Measurements from ENCODE around the gene PAQR6.
A peak's percentile ranks its signal among the peaks of the same experiment; 100 is the strongest.

PAQR6 gene

DNA sequence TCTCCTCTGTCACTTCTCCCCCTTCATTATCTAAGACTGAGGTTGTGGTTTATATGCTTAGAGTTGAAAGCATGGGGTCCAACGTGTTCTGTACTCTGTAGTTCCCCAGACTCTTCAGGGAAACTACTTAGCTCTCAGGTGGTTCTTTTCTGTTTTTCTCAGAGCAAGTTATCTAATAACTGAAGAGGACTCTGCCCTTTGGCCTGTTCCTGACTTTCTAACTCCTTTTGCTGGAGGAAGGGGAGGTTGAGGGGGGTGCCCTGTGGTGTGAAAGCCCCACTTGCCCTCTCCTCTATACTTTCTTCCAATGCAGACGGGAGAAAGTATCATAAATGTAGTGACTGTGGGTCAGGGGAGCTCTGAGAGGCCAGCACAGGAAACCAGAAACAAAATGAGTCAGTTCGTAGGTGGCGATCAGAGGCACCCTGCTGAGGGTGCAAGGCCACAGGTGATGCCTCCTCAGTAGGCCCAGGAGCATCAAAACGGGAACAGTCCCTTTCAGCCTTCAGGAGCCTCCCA, 49.0 kb downstream of the PAQR6 start:
- ChIA-PET CTCF (interaction anchor here (0.7 kb wide), 1 partner anchor 260 kb away, joined by 3 read pairs; no protein-coding TSS in a partner anchor), POLR2A (ENCODE audit: low non-redundant PET) (no interaction called here)
- TF ChIP-seq, protein P1, sequence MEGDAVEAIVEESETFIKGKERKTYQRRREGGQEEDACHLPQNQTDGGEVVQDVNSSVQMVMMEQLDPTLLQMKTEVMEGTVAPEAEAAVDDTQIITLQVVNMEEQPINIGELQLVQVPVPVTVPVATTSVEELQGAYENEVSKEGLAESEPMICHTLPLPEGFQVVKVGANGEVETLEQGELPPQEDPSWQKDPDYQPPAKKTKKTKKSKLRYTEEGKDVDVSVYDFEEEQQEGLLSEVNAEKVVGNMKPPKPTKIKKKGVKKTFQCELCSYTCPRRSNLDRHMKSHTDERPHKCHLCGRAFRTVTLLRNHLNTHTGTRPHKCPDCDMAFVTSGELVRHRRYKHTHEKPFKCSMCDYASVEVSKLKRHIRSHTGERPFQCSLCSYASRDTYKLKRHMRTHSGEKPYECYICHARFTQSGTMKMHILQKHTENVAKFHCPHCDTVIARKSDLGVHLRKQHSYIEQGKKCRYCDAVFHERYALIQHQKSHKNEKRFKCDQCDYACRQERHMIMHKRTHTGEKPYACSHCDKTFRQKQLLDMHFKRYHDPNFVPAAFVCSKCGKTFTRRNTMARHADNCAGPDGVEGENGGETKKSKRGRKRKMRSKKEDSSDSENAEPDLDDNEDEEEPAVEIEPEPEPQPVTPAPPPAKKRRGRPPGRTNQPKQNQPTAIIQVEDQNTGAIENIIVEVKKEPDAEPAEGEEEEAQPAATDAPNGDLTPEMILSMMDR (conservative IDR thresholded peaks at IDR 0.05; ENCODE audit: low read depth): no peak
- no peak overlapping the region for H3K27ac ChIP-seq
- DNase-seq (ENCODE audit: low spot score): no peak

DNA sequence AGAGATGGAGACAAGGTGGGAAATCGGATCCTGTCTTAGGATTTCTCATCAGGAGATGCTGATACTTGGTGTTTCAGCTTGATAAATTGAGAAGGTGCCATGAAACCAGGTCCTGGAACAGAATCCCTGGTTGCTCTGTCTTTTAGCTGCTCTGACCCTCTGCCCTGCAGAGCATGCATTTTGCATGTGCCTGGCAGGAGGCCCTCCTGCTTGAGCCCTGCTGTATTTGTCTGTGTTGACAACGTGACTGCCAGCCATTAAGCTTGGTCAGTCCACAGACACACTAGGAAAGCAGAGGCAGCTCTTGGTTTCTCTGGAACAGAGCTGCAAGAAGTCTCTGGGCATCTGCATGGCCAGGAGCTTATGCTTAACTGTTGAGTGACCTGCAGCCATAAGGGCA, 51.4 kb downstream of the PAQR6 start:
- no peak overlapping the region for H3K27ac ChIP-seq
- POLR2A ChIA-PET (ENCODE audit: low non-redundant PET): interaction anchor here (0.7 kb wide), 1 partner anchor 17 kb away, joined by 4 read pairs; the partner anchor contains the start of gene PMF1
- CTCF ChIA-PET: no interaction called here

DNA sequence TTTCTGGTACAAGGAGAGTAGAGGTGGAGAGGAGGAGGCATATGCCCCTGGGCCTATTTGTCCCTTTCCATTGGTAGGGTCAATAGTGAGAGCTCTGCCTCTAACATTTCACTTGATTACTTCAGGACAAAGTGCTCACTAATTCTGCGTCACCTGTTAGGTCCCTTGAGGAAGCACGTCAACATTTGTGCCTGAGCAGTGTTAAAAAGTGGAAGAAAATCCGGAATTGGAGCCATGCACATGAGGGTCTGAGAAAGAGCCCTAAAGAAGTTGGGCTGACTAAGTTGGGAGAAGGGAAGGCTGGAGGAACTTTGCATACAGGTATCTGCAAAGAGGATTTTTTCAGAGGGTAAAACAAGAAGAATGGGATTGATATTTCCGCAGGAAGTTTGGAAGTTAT, 52.0 kb downstream of the PAQR6 start:
- DNase-seq (ENCODE audit: low spot score): no peak
- ChIA-PET CTCF (no interaction called here), POLR2A (ENCODE audit: low non-redundant PET) (no interaction called here)
- TF ChIP-seq, protein P1 (conservative IDR thresholded peaks at IDR 0.05; ENCODE audit: low read depth): no peak
- H3K27ac ChIP-seq: no peak overlapping the region

More for the DNA sequence above, 51.4 kb downstream of the PAQR6 start:
- TF ChIP-seq, protein P1 (conservative IDR thresholded peaks at IDR 0.05; ENCODE audit: low read depth): no peak
- no peak for DNase-seq (ENCODE audit: low spot score)

DNA sequence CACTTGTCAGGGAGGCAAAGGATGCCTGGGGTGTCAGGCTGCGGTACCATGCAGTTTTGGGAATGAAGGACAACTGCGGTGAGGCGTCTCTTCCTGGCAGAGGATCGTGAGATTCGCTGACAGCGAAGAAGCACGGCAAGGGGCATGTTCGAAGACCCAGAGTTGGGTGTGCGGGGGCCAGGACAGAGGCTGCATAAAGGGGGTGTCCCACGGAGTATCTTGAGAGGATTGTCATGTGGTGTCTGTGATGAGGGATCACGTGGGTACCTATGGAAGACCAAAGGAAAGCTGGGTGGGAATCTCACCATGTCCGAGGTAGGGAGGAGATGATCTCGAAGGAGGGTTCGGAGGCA, 53.6 kb downstream of the PAQR6 start:
- CTCF ChIA-PET: no interaction called here

DNA sequence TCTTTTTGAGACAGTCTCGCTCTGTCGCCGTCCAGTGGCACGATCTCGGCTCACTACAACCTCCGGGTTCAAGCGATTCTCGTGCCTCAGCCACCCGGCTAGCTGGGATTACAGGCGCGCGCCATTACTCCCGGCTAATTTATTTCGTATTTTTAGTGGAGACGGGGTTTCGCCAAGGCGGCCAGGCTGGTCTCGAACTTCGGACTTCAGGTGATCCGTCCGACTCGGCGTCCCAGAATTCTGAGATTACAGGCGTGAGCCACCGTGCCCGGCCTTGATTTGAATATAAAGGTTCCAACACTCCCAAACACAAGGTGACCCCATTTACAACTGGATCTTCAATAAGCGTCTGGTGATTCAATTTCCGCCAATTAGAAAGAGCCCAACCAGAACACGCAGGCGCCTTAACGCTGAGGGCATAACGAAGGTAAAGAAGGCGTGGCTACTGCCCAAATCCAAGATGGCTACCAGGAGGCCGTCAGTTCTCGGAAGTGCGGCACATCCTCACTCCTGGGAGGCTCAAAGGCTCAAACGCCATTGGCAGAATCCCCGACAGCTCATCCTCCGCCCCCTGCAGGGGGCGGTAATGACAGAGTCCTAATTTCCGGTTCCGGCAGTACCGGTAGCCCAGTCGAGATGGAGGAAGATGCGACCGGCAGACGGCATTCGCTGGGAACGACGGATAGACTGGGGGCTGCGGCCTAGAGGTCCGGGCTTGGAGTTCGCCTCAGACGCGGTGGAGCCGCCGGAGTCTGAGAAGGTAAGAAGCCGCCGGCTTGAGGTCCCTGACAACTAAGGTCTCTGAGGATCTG, 54.2 kb downstream of the PAQR6 start, which contains the start of gene SLC25A44:
TSS of gene SLC25A44 (plus strand) at position 617 of the 812 bp plus-strand sequence. CDS start 5,744 bp downstream, outside the sequence.
- TF ChIP-seq, protein P1 (conservative IDR thresholded peaks at IDR 0.05; ENCODE audit: low read depth): peak; percentile 30
- H3K27ac ChIP-seq: peak within 1 kb of the TSS; percentile 81
- ChIA-PET CTCF (no interaction called here), POLR2A (ENCODE audit: low non-redundant PET) (interaction anchor here (0.6 kb wide), 1 partner anchor 721 kb away, joined by 3 read pairs; no protein-coding TSS in a partner anchor)
- DNase-seq (ENCODE audit: low spot score): peak; percentile 98

More for the DNA sequence above, 53.6 kb downstream of the PAQR6 start:
- TF ChIP-seq, protein P1 (conservative IDR thresholded peaks at IDR 0.05; ENCODE audit: low read depth): no peak
- POLR2A ChIA-PET (ENCODE audit: low non-redundant PET): interaction anchor here (0.6 kb wide), 1 partner anchor 1429 kb away, joined by 6 read pairs; no protein-coding TSS in a partner anchor
- DNase-seq (ENCODE audit: low spot score): peak; percentile 29
- H3K27ac ChIP-seq: peak overlapping the region; percentile 81

All from RWPE1 (cell line).